Hepatocyte (in vitro differentiated cells): Measurements from ENCODE around the gene MLC1. TPM values are rescaled to one million over a fixed set of nuclear protein-coding genes. Genes with fewer than 3 reads are reported as not detected.

Experiments used
- DNase-seq: peaks from one replicate; pipeline ENCODE4 v3.0.0-alpha.2; 2016; ENCODE audit warnings: low spot score
- H2AFZ ChIP-seq: fragments of 200-600 bp; sonication (generic); 2 replicates; pipeline ENCODE4 v1.6.0; 2016; ENCODE audit warnings: antibody characterized with exemption, mild to moderate bottlenecking
- H3K27ac ChIP-seq: fragments of 200-600 bp; sonication (generic); 2 replicates; pipeline ENCODE4 v1.5.1; 2016; ENCODE audit warnings: mild to moderate bottlenecking
- H3K27me3 ChIP-seq: fragments of 200-600 bp; sonication (generic); 2 replicates; pipeline ENCODE4 v1.6.1; 2016
- H3K36me3 ChIP-seq: fragments of 200-600 bp; sonication (generic); replicated peaks from 2 replicates; pipeline ENCODE4 v1.5.1; 2016; ENCODE audit warnings: low read depth; ENCODE audit not compliant: insufficient read depth
- H3K4me1 ChIP-seq: fragments of 200-600 bp; sonication (generic); 2 replicates; pipeline ENCODE4 v1.5.1; 2016; ENCODE audit warnings: mild to moderate bottlenecking, moderate library complexity; ENCODE audit not compliant: insufficient read depth
- H3K4me2 ChIP-seq: fragments of 200-600 bp; sonication (generic); 2 replicates; pipeline ENCODE4 v1.6.0; 2016
- H3K4me3 ChIP-seq: fragments of 200-600 bp; sonication (generic); 2 replicates; pipeline ENCODE4 v1.5.1; 2016; ENCODE audit warnings: mild to moderate bottlenecking
- H3K79me2 ChIP-seq: fragments of 200-600 bp; sonication (generic); 2 replicates; pipeline ENCODE4 v1.6.0; 2017; ENCODE audit warnings: mild to moderate bottlenecking
- H3K9me2 ChIP-seq: fragments of 200-600 bp; sonication (generic); replicated peaks from 2 replicates; pipeline ENCODE4 v1.6.0; 2017; ENCODE audit warnings: mild to moderate bottlenecking; ENCODE audit not compliant: insufficient read depth
- H3K9me3 ChIP-seq: fragments of 200-600 bp; sonication (generic); 2 replicates; pipeline ENCODE4 v1.5.1; 2016; ENCODE audit warnings: low read depth, mild to moderate bottlenecking
- H4K20me1 ChIP-seq: fragments of 200-600 bp; sonication (generic); 2 replicates; pipeline ENCODE4 v1.6.0; 2016; ENCODE audit warnings: mild to moderate bottlenecking; ENCODE audit not compliant: insufficient read depth, poor library complexity, severe bottlenecking
- CTCF ChIP-seq: fragments of 200-600 bp; sonication (generic); IDR thresholded peaks from 2 replicates; pipeline ENCODE4 v1.5.1; 2016; ENCODE audit warnings: antibody characterized with exemption, mild to moderate bottlenecking; ENCODE audit not compliant: poor library complexity
- EZH2 ChIP-seq: fragments of 200-600 bp; sonication (generic); IDR thresholded peaks from 2 replicates; pipeline ENCODE4 v1.6.1; 2016; ENCODE audit warnings: antibody characterized with exemption, mild to moderate bottlenecking, borderline replicate concordance
- EZH2phosphoT487 ChIP-seq: fragments of 200-600 bp; sonication (generic); IDR thresholded peaks from one replicate; pipeline ENCODE4 v1.6.1; 2018; ENCODE audit warnings: antibody characterized with exemption, mild to moderate bottlenecking, low read depth, moderate library complexity; ENCODE audit not compliant: unreplicated experiment, severe bottlenecking
- WGBS: methylation state at CpG from one replicate; pipeline ENCODE4 v1.1.6; 2016; ENCODE audit warnings: low lambda C conversion rate; ENCODE audit errors: missing lambda C conversion rate; 5-methylcytosine and 5-hydroxymethylcytosine counted together
- polyA plus RNA-seq: library from polyadenylated mRNA; unstranded; fragments of >200 nt; fragmentation: Nextera tagmentation; extraction: Ambion mirVana; gene quantifications from 2 replicates; pipeline ENCODE4 v1.2.1, GENCODE V29; 2016
- total RNA-seq: library from RNA; depleted of rRNA; stranded (reverse); fragments of >200 nt; gene quantifications from 2 replicates; pipeline ENCODE4 v1.2.3, GENCODE V29; 2014

The MLC1 gene
- total and polyA plus RNA-seq, 2 experiments from 2014 or later, result 3.3 to 8.2 TPM

DNA sequence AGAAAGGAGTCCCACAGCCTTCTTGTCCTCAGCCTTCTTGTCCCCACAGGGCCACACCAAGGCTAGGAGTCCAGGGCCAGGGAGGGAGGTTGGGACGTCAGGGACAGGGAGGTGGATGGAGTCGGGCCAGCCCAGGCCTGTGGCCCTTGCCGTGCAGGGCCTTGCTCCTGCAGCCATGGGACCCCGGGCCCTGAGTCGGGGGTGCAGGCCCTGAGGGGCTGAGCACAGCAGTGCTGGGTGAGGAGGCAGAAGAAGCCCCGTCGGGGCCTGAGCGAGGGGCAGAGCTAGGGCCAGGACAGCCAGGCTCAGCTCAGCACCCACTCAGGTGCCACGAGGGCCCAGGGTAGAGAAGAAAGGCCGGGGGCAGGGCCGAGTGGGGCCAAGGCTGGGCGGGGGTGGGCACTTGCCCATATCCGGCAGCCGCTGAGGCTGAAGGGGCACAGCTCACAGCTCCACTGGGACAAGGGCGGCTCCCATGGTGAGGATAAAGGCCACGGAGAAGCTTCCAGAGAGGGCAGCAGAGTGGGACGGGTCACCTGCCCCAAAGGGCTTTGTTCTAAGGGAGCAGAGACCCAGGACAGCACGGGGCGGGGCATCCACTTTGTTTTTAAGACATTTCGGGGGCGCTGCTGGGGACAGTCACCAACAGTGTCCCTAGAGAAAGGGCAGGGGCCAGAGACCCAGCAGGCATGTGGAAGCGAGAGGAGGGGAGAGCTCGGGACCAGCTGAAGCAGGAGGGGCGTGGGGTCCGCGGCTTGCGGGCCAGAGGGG is 3.6 kb downstream of the MLC1 start:
- no peak for DNase-seq
- 94% methylated on average over 16 of the region's 27 CpGs for WGBS
- Histone ChIP-seq H3K4me3 (no peak overlapping the region), H4K20me1 (no peaks in the 10 kb centered on the region), H3K27me3 (no peaks in the 10 kb centered on the region), H3K4me2 (no peak overlapping the region), H3K36me3 (no peaks in the 10 kb centered on the region), H3K9me3 (no peaks in the 10 kb centered on the region), H3K27ac (no peak overlapping the region), H3K9me2 (no peaks in the 10 kb centered on the region), H2AFZ (no peak overlapping the region), H3K79me2 (no peaks in the 10 kb centered on the region), H3K4me1 (peaks cover 48% of the 10 kb centered on the region)
- TF ChIP-seq EZH2 (no peak), EZH2phosphoT487 (no peak), CTCF (no peak)

- TF ChIP-seq CTCF (no peak), EZH2 (no peak), EZH2phosphoT487 (no peak)
- Histone ChIP-seq H3K4me2 (no peak overlapping the region), H3K9me3 (no peaks in the 10 kb centered on the region), H3K36me3 (no peaks in the 10 kb centered on the region), H3K79me2 (no peaks in the 10 kb centered on the region), H3K9me2 (no peaks in the 10 kb centered on the region), H3K27me3 (no peaks in the 10 kb centered on the region), H3K27ac (peak overlapping the region; percentile 83), H3K4me3 (no peak overlapping the region), H4K20me1 (no peaks in the 10 kb centered on the region), H2AFZ (no peak overlapping the region), H3K4me1 (peaks cover 41% of the 10 kb centered on the region)
- WGBS, result 87% methylated on average over 13 of the region's 13 CpGs
- DNase-seq, result no peak
Observed at GRCh38 chr22:50080077-50080465, 5.2 kb downstream of the MLC1 start.

DNA sequence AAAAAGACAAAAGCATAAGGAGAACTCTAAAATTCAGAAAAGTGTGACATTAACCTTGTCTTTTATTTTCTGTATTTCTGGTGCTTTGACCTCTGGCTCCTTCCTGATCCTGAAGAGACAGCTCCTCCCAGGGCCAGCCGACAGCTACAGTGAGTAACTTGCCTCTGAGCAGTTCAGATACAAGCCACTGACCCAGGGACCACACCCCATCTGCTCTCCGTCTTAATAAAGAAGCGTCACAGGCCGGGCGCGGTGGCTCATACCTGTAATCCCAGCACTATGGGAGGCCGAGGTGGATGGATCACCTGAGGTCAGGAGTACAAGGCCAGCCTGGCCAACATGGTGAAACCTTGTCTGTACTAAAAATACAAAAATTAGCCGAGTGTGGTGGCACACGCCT is 6.5 kb downstream of the MLC1 start:
- Histone ChIP-seq H3K79me2 (no peaks in the 10 kb centered on the region), H4K20me1 (no peaks in the 10 kb centered on the region), H3K9me2 (no peaks in the 10 kb centered on the region), H3K27ac (peak overlapping the region; percentile 83), H2AFZ (peak overlapping the region; percentile 2), H3K9me3 (no peaks in the 10 kb centered on the region), H3K4me1 (peaks cover 28% of the 10 kb centered on the region), H3K27me3 (no peaks in the 10 kb centered on the region), H3K4me3 (no peak overlapping the region), H3K36me3 (no peaks in the 10 kb centered on the region), H3K4me2 (peak overlapping the region; percentile 37)
- peak; percentile 49 for DNase-seq
- WGBS, result 78% methylated on average over 9 of the region's 9 CpGs
- no peak for TF ChIP-seq CTCF
- TF ChIP-seq EZH2, result no peak
- no peak for TF ChIP-seq EZH2phosphoT487

DNA sequence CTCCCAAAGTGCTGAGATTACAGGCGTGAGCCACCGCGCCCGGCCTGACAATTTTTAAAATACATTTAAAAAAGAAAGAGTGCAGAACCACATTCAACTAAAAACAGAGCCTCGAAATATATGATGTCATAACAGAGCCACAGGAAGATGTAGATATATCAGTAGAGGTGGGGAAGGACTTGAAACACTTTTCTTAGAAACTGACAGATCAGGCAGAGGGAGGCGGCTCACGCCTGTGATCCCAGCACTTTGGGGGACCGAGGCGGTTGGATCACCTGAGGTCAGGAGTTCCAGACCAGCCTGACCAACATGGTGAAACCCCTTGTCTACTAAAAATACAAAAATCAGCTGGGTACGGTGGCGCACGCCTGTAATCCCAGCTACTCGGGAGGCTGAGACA is 7.0 kb downstream of the MLC1 start:
- Histone ChIP-seq H3K27ac (peak overlapping the region; percentile 83), H4K20me1 (no peaks in the 10 kb centered on the region), H3K36me3 (no peaks in the 10 kb centered on the region), H3K9me2 (no peaks in the 10 kb centered on the region), H3K4me1 (peaks cover 23% of the 10 kb centered on the region), H3K4me3 (no peak overlapping the region), H3K4me2 (no peak overlapping the region), H3K9me3 (no peaks in the 10 kb centered on the region), H3K79me2 (no peaks in the 10 kb centered on the region), H3K27me3 (no peaks in the 10 kb centered on the region), H2AFZ (no peak overlapping the region)
- TF ChIP-seq EZH2phosphoT487, result no peak
- no peak for TF ChIP-seq CTCF
- TF ChIP-seq EZH2, result no peak
- WGBS, result 94% methylated on average over 13 of the region's 13 CpGs
- DNase-seq, result no peak
